ENCODE data around the gene LARGE1. TPM values are rescaled to one million over a fixed set of nuclear protein-coding genes. Genes with fewer than 3 reads are reported as not detected.
A peak's percentile ranks its signal among the peaks of the same experiment; 100 is the strongest.

Gene LARGE1
- total RNA-seq, 2 donors from 2014 or later = 80.5 to 101 TPM

DNA sequence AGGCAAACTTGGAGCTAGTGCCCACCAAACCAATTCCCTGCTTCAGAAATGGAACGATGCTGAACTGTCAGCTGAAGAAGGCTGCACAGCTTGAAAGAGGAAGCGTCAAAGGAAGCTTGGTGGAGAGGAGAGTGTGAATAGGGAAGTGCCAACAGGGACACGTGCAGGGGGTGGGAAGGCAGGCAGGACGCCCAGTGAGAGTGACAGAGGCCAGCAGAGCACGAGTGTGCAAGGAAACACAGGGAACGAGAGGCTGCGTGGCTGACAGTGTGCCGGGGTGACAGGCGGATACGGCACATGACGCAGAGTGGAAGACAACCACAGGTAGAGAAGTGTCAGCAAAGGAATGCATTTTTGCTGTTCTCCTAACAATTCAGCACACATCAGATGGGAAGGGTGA lies 196.4 kb downstream of the LARGE1 start:
- DNase-seq (ENCODE audit: low spot score) = no peak
- peaks cover 0 to 15% of the 10 kb centered on the region in 2 donors for H3K4me1 ChIP-seq
- H3K4me3 ChIP-seq = no peak overlapping the region
- H3K36me3 ChIP-seq = no peaks in the 10 kb centered on the region
- H3K9me3 ChIP-seq = no peaks in the 10 kb centered on the region
- TF ChIP-seq, protein P1, sequence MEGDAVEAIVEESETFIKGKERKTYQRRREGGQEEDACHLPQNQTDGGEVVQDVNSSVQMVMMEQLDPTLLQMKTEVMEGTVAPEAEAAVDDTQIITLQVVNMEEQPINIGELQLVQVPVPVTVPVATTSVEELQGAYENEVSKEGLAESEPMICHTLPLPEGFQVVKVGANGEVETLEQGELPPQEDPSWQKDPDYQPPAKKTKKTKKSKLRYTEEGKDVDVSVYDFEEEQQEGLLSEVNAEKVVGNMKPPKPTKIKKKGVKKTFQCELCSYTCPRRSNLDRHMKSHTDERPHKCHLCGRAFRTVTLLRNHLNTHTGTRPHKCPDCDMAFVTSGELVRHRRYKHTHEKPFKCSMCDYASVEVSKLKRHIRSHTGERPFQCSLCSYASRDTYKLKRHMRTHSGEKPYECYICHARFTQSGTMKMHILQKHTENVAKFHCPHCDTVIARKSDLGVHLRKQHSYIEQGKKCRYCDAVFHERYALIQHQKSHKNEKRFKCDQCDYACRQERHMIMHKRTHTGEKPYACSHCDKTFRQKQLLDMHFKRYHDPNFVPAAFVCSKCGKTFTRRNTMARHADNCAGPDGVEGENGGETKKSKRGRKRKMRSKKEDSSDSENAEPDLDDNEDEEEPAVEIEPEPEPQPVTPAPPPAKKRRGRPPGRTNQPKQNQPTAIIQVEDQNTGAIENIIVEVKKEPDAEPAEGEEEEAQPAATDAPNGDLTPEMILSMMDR (IDR thresholded peaks at IDR 0.05) = no peak
- H3K27ac ChIP-seq = no peak overlapping the region
- H3K27me3 ChIP-seq = no peaks in the 10 kb centered on the region

DNA sequence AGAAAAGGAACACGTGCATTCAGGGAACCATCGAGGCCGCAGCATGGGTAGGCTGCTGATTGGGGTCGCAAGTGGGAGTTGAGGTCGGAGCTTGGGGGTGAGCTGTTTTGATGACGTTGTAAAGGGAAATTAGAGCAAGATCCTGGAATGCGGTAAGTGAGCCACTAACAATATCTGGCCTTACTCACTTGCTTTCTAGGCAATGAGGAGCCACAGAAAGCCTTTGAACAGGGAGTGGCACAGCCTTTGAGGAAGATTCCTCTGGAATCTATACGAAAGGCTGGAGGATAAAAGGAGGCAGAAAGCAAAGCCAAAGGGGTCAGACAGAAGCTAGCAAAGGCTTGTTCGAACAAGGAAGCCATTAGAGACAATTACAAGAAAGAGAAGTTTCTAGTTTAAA lies 197.5 kb downstream of the LARGE1 start:
- Histone ChIP-seq H3K4me3 (no peak overlapping the region), H3K27ac (no peak overlapping the region), H3K27me3 (no peaks in the 10 kb centered on the region), H3K36me3 (no peaks in the 10 kb centered on the region), H3K4me1 (peaks cover 0 to 20% of the 10 kb centered on the region in 2 donors), H3K9me3 (no peaks in the 10 kb centered on the region)
- DNase-seq (ENCODE audit: low spot score) = no peak
- TF ChIP-seq, protein P1 (IDR thresholded peaks at IDR 0.05) = no peak

DNA sequence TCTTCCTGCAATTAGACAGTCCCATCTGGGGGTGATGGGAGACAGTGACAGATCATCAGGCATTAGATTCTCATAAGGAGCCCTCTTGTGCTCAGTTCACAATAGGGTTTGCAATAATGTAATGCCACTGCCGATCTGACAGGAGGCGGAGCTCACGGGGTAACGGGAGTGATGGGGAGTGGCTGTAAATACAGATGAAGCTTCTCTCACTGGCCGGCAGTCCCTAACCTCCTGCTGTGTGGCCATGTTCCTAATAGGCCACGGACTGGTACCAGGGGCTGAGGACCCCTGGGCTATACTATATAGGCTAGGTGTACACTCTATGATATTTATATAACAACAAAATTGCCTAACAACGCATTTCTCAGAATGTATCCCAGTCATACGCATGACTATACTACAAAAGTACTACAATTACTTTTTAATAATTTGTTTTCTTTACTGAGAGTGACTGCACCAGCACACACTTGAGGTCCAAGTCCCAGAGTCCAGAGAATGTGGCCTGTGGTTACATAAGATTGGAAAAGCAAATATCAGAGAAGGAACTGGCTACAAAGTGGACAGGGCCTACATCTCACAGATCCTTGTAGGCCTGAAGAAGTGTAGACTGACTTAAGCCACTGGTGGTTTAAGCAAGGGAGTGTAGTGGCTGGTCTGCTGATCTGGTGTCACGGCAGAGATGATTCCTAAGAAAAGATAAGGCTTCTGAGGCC lies 200.0 kb downstream of the LARGE1 start:
- Histone ChIP-seq H3K27ac (no peak overlapping the region), H3K36me3 (no peaks in the 10 kb centered on the region), H3K27me3 (no peaks in the 10 kb centered on the region), H3K4me1 (peaks cover 0 to 11% of the 10 kb centered on the region in 2 donors), H3K9me3 (no peaks in the 10 kb centered on the region), H3K4me3 (no peak overlapping the region)
- no peak for DNase-seq (ENCODE audit: low spot score)
- TF ChIP-seq, protein P1 (IDR thresholded peaks at IDR 0.05) = no peak

DNA sequence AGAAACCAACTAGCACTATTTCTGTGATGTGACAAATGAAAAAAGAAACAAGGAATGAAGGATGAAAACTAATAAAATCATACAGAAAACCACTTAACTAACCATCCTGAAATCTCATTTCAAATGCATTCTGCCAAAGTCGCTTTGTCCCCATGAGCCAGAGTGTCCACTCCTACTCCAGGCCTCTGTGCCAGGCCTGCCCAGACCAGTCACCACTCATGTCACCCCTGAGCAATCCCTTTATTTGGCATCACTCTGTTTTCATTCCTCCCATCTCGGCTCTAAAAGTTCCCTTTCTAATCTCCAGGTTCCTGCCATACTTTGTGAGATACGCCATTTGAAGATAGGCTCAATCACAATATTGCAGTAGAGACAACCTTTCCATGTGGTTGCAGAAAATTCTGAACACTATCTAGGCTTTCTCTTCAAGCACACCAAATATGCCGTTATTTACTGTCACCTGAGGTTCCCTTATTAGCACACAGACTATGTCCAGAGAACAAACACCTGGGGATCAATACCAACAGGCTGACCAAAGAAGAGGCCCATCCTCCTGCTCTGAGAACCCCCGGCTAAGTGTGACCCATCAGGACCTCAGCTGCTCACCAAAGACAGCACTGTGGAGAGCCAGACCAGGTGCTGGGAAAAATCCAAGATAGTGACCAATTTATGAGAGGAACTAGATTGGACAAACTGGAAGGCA lies 202.4 kb downstream of the LARGE1 start:
- H3K9me3 ChIP-seq = peaks cover 0 to 6% of the 10 kb centered on the region in 2 donors
- DNase-seq (ENCODE audit: low spot score) = no peak

GRCh38 chr22:33715237-33715985 lies 204.9 kb downstream of the LARGE1 start:
- Histone ChIP-seq H3K27me3 (no peaks in the 10 kb centered on the region), H3K36me3 (no peaks in the 10 kb centered on the region), H3K4me3 (no peak overlapping the region), H3K27ac (no peak overlapping the region), H3K4me1 (peaks cover 0 to 11% of the 10 kb centered on the region in 2 donors), H3K9me3 (peaks cover 0 to 6% of the 10 kb centered on the region in 2 donors)
- TF ChIP-seq, protein P1 (IDR thresholded peaks at IDR 0.05) = no peak
- DNase-seq (ENCODE audit: low spot score) = no peak

More for the DNA sequence above, 202.4 kb downstream of the LARGE1 start:
- no peaks in the 10 kb centered on the region for H3K27me3 ChIP-seq
- TF ChIP-seq, protein P1 (IDR thresholded peaks at IDR 0.05) = no peak
- H3K4me3 ChIP-seq = no peak overlapping the region
- peak overlapping the region in 1 of 2 donors; percentile 65 for H3K27ac ChIP-seq
- peaks cover 0 to 11% of the 10 kb centered on the region in 2 donors for H3K4me1 ChIP-seq
- no peaks in the 10 kb centered on the region for H3K36me3 ChIP-seq

Measured in right atrium auricular region (tissue), 2 donors.